Fibroblast of the aortic adventitia (primary cell): ENCODE measurements around the gene LECT2. TPM values are rescaled to one million over a fixed set of nuclear protein-coding genes. Genes with fewer than 3 reads are reported as not detected.

Experiments
- DNase-seq: peaks from one replicate; pipeline ENCODE4 v3.0.0-alpha.2; 2010; ENCODE audit warnings: low read depth
- H3K4me3 ChIP-seq: 2 replicates; pipeline ENCODE4 v1.5.1; 2011; ENCODE audit warnings: low read depth, mild to moderate bottlenecking, control low read depth, low read length, moderate library complexity
- CTCF ChIP-seq: IDR thresholded peaks from 2 replicates; pipeline ENCODE4 v1.5.1; 2011; ENCODE audit warnings: mild to moderate bottlenecking, low read length, control low read depth, inconsistent platforms; ENCODE audit not compliant: insufficient read depth
- total RNA-seq: library from RNA; depleted of rRNA; stranded (reverse); fragments of >200 nt; gene quantifications from 2 replicates; pipeline ENCODE4 v1.2.3, GENCODE V29; 2012; ENCODE audit warnings: low replicate concordance

The LECT2 gene
- total RNA-seq, 1 donor: not detected

GRCh38 chr5:135965504-135965903, 10.7 kb upstream of the LECT2 start:
- no peak for DNase-seq
- no peak for TF ChIP-seq CTCF
- H3K4me3 ChIP-seq: no peak overlapping the region

GRCh38 chr5:135964670-135965320, 10.0 kb upstream of the LECT2 start:
- H3K4me3 ChIP-seq: no peak overlapping the region
- peak; percentile 32 for TF ChIP-seq CTCF
- peak; percentile 68 for DNase-seq

GRCh38 chr5:135955525-135955924, 742 bp upstream of the LECT2 start:
- DNase-seq: no peak
- TF ChIP-seq CTCF: no peak
- no peak overlapping the region for H3K4me3 ChIP-seq

GRCh38 chr5:135953850-135954249, 933 bp downstream of the LECT2 start:
- DNase-seq: no peak
- no peak overlapping the region for H3K4me3 ChIP-seq
- TF ChIP-seq CTCF: no peak

GRCh38 chr5:135952683-135953082, 2.1 kb downstream of the LECT2 start:
- DNase-seq: no peak
- no peak overlapping the region for H3K4me3 ChIP-seq
- no peak for TF ChIP-seq CTCF

- DNase-seq: no peak
- no peak for TF ChIP-seq CTCF
Measured at GRCh38 chr5:135951807-135952206, 3.0 kb downstream of the LECT2 start.

GRCh38 chr5:135951257-135951656, 3.5 kb downstream of the LECT2 start:
- no peak for TF ChIP-seq CTCF
- no peak for DNase-seq
- H3K4me3 ChIP-seq: no peak overlapping the region

More at GRCh38 chr5:135951807-135952206, 3.0 kb downstream of the LECT2 start:
- no peak overlapping the region for H3K4me3 ChIP-seq
